Measurements from ENCODE around the gene IAH1.

Gene IAH1

GRCh38 chr2:9439536-9439935 lies 34.8 kb upstream of the IAH1 start:
- Histone ChIP-seq H3K14ac (ENCODE audit: low read length) (no peak overlapping the region), H2AFZ (ENCODE audit: insufficient read depth, low read length, poor library complexity) (no peak overlapping the region), H3K9me3 (ENCODE audit: insufficient read depth, low read depth, low read length) (no peaks in the 10 kb centered on the region), H3K4me1 (ENCODE audit: control insufficient read depth in 1 of 2, insufficient read depth in 2 of 2, low read length in 2 of 2) (no peaks in the 10 kb centered on the region), H4K91ac (ENCODE audit: low read depth, low read length) (no peak overlapping the region), H2BK12ac (ENCODE audit: low read length) (no peak overlapping the region), H3K79me1 (ENCODE audit: low read length) (no peaks in the 10 kb centered on the region), H3K4ac (ENCODE audit: low read depth, low read length) (no peak overlapping the region), H2AK5ac (ENCODE audit: low read length) (no peak overlapping the region), H3K36me3 (ENCODE audit: control insufficient read depth in 1 of 2, insufficient read depth in 2 of 2, low read length in 2 of 2) (peaks cover 26 to 32% of the 10 kb centered on the region in 2 experiments), H4K8ac (ENCODE audit: low read depth, low read length) (no peak overlapping the region), H3K27ac (ENCODE audit: low read depth, low read length) (no peak overlapping the region), H3K23ac (ENCODE audit: low read length) (no peak overlapping the region), H3K79me2 (ENCODE audit: control insufficient read depth, insufficient read depth, low read length, poor library complexity) (no peaks in the 10 kb centered on the region), H3K27me3 (ENCODE audit: insufficient read depth, low read length) (no peaks in the 10 kb centered on the region), H2BK5ac (ENCODE audit: low read depth, low read length, poor library complexity) (no peak overlapping the region), H3K4me3 (ENCODE audit: low read depth, low read length) (no peak overlapping the region), H2BK120ac (ENCODE audit: insufficient read depth, low read length, poor library complexity) (no peak overlapping the region), H3K9ac (ENCODE audit: low read length) (no peak overlapping the region), H3K18ac (ENCODE audit: low read length) (no peak overlapping the region), H3K4me2 (ENCODE audit: low read length) (no peak overlapping the region), H4K12ac (ENCODE audit: low read depth, low read length) (no peak overlapping the region)
- DNase-seq, result no peak
- WGBS (ENCODE audit: extremely low coverage, insufficient coverage, insufficient read length), result no CpG with 5 or more reads among the region's 1 CpG

DNA sequence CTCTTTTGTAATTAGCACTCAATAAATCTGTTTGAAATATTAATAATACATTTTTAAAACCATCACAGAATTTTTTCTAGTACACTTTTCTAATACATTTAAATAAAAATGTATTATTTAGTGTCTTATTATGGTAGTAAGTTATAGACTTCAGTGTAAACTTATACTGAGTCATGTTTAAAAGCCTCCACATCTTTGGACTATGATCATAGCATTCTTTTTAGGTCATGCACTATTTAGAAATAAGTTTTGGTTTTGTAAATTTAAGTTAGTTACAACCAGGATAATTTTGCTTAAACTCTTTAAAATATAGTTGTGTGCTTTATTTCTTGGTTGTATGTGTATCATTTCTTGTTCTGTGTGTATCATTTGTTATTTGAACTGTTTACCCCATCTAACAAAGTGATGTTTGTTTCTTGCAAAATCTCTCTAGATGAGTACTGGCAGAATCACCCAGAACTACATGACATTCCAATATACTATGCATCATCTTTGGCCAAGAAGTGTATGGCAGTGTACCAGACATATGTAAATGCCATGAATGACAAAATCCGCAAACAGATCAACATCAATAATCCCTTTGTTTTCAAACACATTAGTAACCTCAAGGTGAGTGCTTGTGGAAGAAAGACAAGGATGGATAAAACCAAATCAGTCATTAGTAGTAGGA lies 34.2 kb upstream of the IAH1 start:
- Histone ChIP-seq H2AFZ (ENCODE audit: insufficient read depth, low read length, poor library complexity) (no peak overlapping the region), H3K4me2 (ENCODE audit: low read length) (no peak overlapping the region), H4K91ac (ENCODE audit: low read depth, low read length) (no peak overlapping the region), H2BK12ac (ENCODE audit: low read length) (no peak overlapping the region), H3K4me1 (ENCODE audit: control insufficient read depth in 1 of 2, insufficient read depth in 2 of 2, low read length in 2 of 2) (no peaks in the 10 kb centered on the region), H3K9ac (ENCODE audit: low read length) (no peak overlapping the region), H2BK120ac (ENCODE audit: insufficient read depth, low read length, poor library complexity) (no peak overlapping the region), H3K23ac (ENCODE audit: low read length) (no peak overlapping the region), H3K79me2 (ENCODE audit: control insufficient read depth, insufficient read depth, low read length, poor library complexity) (no peaks in the 10 kb centered on the region), H3K9me3 (ENCODE audit: insufficient read depth, low read depth, low read length) (no peaks in the 10 kb centered on the region), H3K79me1 (ENCODE audit: low read length) (no peaks in the 10 kb centered on the region), H4K8ac (ENCODE audit: low read depth, low read length) (no peak overlapping the region), H4K12ac (ENCODE audit: low read depth, low read length) (no peak overlapping the region), H3K4me3 (ENCODE audit: low read depth, low read length) (no peak overlapping the region), H3K27me3 (ENCODE audit: insufficient read depth, low read length) (no peaks in the 10 kb centered on the region), H2AK5ac (ENCODE audit: low read length) (no peak overlapping the region), H3K4ac (ENCODE audit: low read depth, low read length) (no peak overlapping the region), H3K27ac (ENCODE audit: low read depth, low read length) (no peak overlapping the region), H3K36me3 (ENCODE audit: control insufficient read depth in 1 of 2, insufficient read depth in 2 of 2, low read length in 2 of 2) (peaks cover 26 to 31% of the 10 kb centered on the region in 2 experiments), H2BK5ac (ENCODE audit: low read depth, low read length, poor library complexity) (no peak overlapping the region), H3K18ac (ENCODE audit: low read length) (no peak overlapping the region), H3K14ac (ENCODE audit: low read length) (no peak overlapping the region)
- DNase-seq, result no peak
- no CpG with 5 or more reads among the region's 1 CpG for WGBS (ENCODE audit: extremely low coverage, insufficient coverage, insufficient read length)

DNA sequence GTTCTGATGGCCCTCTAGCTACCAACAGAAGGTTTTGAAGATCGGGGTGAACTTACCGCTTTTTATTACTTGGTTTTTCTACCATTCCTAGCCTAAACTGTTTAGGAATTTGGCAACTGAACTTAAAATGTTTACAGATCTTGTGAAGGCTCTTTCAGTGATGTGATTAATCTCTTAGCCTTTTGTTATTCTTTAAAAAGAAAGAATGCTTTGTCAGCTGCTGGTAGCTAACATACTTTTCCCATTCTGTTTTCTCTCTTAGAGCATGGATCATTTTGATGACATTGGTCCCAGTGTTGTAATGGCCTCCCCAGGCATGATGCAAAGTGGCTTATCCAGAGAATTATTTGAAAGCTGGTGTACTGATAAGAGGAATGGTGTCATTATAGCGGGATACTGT lies 32.8 kb upstream of the IAH1 start:
- H3K23ac ChIP-seq (ENCODE audit: low read length), result no peak overlapping the region
- no peak overlapping the region for H2BK12ac ChIP-seq (ENCODE audit: low read length)
- WGBS (ENCODE audit: extremely low coverage, insufficient coverage, insufficient read length), result no CpG with 5 or more reads among the region's 3 CpGs
- H4K91ac ChIP-seq (ENCODE audit: low read depth, low read length), result no peak overlapping the region
- H4K8ac ChIP-seq (ENCODE audit: low read depth, low read length), result no peak overlapping the region
- H3K18ac ChIP-seq (ENCODE audit: low read length), result no peak overlapping the region
- H3K27me3 ChIP-seq (ENCODE audit: insufficient read depth, low read length), result no peaks in the 10 kb centered on the region
- no peak overlapping the region for H3K4me2 ChIP-seq (ENCODE audit: low read length)
- H3K36me3 ChIP-seq (ENCODE audit: control insufficient read depth in 1 of 2, insufficient read depth in 2 of 2, low read length in 2 of 2), result peaks cover 23 to 38% of the 10 kb centered on the region in 2 experiments
- H3K9me3 ChIP-seq (ENCODE audit: insufficient read depth, low read depth, low read length), result no peaks in the 10 kb centered on the region
- H4K12ac ChIP-seq (ENCODE audit: low read depth, low read length), result no peak overlapping the region
- no peaks in the 10 kb centered on the region for H3K79me2 ChIP-seq (ENCODE audit: control insufficient read depth, insufficient read depth, low read length, poor library complexity)
- H3K4me3 ChIP-seq (ENCODE audit: low read depth, low read length), result no peak overlapping the region
- H3K14ac ChIP-seq (ENCODE audit: low read length), result no peak overlapping the region
- no peak overlapping the region for H2AFZ ChIP-seq (ENCODE audit: insufficient read depth, low read length, poor library complexity)
- no peaks in the 10 kb centered on the region for H3K79me1 ChIP-seq (ENCODE audit: low read length)
- no peak overlapping the region for H2BK5ac ChIP-seq (ENCODE audit: low read depth, low read length, poor library complexity)
- no peak overlapping the region for H2BK120ac ChIP-seq (ENCODE audit: insufficient read depth, low read length, poor library complexity)
- H2AK5ac ChIP-seq (ENCODE audit: low read length), result no peak overlapping the region
- H3K4ac ChIP-seq (ENCODE audit: low read depth, low read length), result no peak overlapping the region
- DNase-seq, result no peak
- H3K4me1 ChIP-seq (ENCODE audit: control insufficient read depth in 1 of 2, insufficient read depth in 2 of 2, low read length in 2 of 2), result no peaks in the 10 kb centered on the region
- no peak overlapping the region for H3K27ac ChIP-seq (ENCODE audit: low read depth, low read length)
- H3K9ac ChIP-seq (ENCODE audit: low read length), result no peak overlapping the region

- Histone ChIP-seq H3K9me3 (ENCODE audit: insufficient read depth, low read depth, low read length) (no peaks in the 10 kb centered on the region), H4K8ac (ENCODE audit: low read depth, low read length) (no peak overlapping the region), H3K4me2 (ENCODE audit: low read length) (no peak overlapping the region), H3K27me3 (ENCODE audit: insufficient read depth, low read length) (no peaks in the 10 kb centered on the region), H2AFZ (ENCODE audit: insufficient read depth, low read length, poor library complexity) (no peak overlapping the region), H2AK5ac (ENCODE audit: low read length) (no peak overlapping the region), H3K23ac (ENCODE audit: low read length) (no peak overlapping the region), H3K4me3 (ENCODE audit: low read depth, low read length) (no peak overlapping the region), H3K18ac (ENCODE audit: low read length) (no peak overlapping the region), H3K14ac (ENCODE audit: low read length) (no peak overlapping the region), H2BK120ac (ENCODE audit: insufficient read depth, low read length, poor library complexity) (no peak overlapping the region), H4K91ac (ENCODE audit: low read depth, low read length) (no peak overlapping the region), H4K12ac (ENCODE audit: low read depth, low read length) (no peak overlapping the region), H3K27ac (ENCODE audit: low read depth, low read length) (no peak overlapping the region), H3K4me1 (ENCODE audit: control insufficient read depth in 1 of 2, insufficient read depth in 2 of 2, low read length in 2 of 2) (no peaks in the 10 kb centered on the region), H2BK12ac (ENCODE audit: low read length) (no peak overlapping the region), H3K9ac (ENCODE audit: low read length) (no peak overlapping the region), H3K4ac (ENCODE audit: low read depth, low read length) (no peak overlapping the region), H3K79me1 (ENCODE audit: low read length) (no peaks in the 10 kb centered on the region), H2BK5ac (ENCODE audit: low read depth, low read length, poor library complexity) (no peak overlapping the region), H3K36me3 (ENCODE audit: control insufficient read depth in 1 of 2, insufficient read depth in 2 of 2, low read length in 2 of 2) (peaks cover 19 to 33% of the 10 kb centered on the region in 2 experiments), H3K79me2 (ENCODE audit: control insufficient read depth, insufficient read depth, low read length, poor library complexity) (no peaks in the 10 kb centered on the region)
- no peak for DNase-seq
- no CpG with 5 or more reads among the region's 5 CpGs for WGBS (ENCODE audit: extremely low coverage, insufficient coverage, insufficient read length)
Observed at GRCh38 chr2:9443526-9443925, 30.8 kb upstream of the IAH1 start.
